ENCODE data around the gene PRSS53.
"Not testable (repeated sequence)": the region's sequence is repeated elsewhere in the genome, so short reads cannot be mapped to it uniquely, and the experiment has no call there.

PRSS53 gene

GRCh38 chr16:31117384-31118222 lies 28.9 kb upstream of the PRSS53 start, which contains the start of gene KAT8:
Gene KAT8 (plus strand): TSS chr16:31117664. CDS start chr16:31117682, 18 bp downstream.
- peak; percentile 98 for DNase-seq

DNA sequence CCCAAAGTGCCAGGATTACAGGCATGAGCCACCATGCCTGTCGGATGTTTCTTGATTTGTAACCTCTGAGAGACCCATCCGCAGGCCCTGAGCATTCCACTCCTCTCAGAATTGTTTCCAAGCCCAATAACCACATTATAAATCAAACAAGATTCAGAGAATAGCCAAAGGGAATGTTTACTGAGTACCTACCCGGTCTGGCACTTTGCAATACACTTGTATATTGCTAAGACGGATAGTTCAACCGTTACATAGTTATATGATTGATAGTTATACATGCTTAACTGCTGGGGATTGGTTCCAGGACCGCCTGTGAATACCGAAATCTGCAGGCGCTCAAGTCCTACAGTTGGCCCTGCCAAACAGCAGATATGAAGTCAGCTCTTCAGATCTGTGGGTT lies 25.7 kb upstream of the PRSS53 start:
- no peak for DNase-seq

GRCh38 chr16:31113121-31114120 lies 24.7 kb upstream of the PRSS53 start:
- no peak for DNase-seq

- DNase-seq: no peak
Observed at GRCh38 chr16:31112711-31113110, 24.0 kb upstream of the PRSS53 start.

- DNase-seq: no peak
Observed at GRCh38 chr16:31111881-31112466, 23.2 kb upstream of the PRSS53 start.

GRCh38 chr16:31110106-31111034 lies 21.6 kb upstream of the PRSS53 start:
- DNase-seq: no peak

GRCh38 chr16:31109622-31110021 lies 20.9 kb upstream of the PRSS53 start:
- DNase-seq: no peak

- no peak for DNase-seq
Observed at GRCh38 chr16:31108794-31109558, 20.2 kb upstream of the PRSS53 start.

DNA sequence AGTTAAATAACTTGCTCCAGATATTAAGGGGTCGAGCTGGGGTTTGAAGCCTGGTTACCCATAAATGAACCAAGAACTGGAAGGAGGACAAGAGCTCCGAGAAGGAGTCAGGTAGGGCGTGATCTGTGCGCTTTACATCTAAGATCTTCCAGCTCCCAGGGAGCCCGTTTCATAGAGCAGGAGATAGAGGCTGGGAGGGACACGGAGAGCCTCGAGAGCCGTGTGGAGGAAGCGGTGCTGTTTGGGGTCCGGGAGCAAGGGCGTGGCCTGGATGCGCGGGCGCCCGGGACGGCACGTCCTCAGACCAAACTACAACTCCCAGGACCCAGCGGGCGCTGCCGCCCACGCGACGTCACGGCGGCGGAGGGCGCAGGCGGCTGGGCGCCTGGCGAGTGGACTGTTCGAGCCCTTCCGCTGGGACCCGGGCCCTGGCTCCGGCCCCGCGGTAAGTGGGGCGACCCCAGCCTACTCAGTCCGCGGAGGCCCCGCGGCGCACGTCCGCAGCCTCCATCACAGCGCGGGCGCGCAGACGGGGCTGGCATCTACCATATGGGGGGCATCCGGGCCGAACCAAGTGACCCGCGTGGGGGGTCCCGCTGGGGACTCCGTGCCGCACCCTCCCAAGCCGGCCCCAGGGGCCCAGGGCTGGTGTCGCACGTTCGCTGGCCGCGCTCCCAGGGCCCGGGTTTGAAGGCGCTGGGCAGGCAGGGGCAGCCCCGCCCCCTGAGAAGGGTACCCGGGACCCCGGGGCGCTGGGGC lies 19.5 kb upstream of the PRSS53 start, which contains the start of gene BCKDK:
TSS of gene BCKDK (plus strand) at position 352 of the 759 bp plus-strand sequence. CDS start 838 bp downstream, outside the sequence.
- DNase-seq: peak; percentile 22

GRCh38 chr16:31107465-31107867 lies 18.7 kb upstream of the PRSS53 start:
- DNase-seq: no peak

DNA sequence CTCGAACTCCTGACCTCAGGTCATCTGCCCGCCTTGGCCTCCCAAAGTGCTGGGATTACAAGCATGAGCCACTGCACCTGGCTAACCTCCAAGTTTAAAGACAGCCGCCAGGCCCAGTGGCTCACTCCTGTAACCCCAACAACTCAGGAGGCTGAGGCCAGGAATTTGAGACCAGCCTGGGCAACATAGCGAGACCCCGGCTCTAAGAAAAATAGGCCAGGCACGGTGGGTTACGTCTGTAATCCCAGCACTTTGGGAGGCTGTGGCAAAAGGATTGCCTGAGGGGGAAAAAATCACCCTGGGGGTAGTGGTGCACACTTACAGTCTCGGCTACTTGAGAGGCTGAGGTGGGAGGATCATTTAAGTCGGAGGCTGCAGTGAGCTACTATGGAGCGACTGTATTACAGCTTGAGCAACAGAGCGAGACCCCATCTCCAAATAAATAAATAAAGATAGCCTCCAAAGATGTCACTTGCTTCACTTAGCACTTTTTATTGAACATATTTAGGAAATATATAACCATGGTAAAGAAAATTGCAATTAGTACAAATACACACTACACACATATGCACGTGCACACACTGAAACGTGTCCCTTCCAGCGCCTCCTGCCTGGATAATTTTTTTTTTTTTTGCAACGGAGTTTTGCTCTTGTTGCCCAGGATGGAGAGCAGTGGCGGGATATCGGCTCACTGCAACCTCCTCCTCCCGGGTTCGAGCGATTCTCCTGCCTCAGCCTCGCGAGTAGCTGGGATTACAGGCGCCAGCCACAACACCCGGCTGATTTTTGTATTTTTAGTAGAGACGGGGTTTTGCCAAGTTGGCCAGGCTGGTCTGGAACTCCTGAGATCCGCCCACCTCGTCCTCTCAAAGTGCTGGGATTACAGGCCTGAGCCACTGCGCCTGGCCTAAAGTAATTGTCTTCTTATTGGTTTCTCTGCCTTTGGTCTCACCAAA lies 18.0 kb upstream of the PRSS53 start:
- no peak for DNase-seq

- DNase-seq: peak; percentile 35
Observed at GRCh38 chr16:31105677-31106213, 17.0 kb upstream of the PRSS53 start.

DNA sequence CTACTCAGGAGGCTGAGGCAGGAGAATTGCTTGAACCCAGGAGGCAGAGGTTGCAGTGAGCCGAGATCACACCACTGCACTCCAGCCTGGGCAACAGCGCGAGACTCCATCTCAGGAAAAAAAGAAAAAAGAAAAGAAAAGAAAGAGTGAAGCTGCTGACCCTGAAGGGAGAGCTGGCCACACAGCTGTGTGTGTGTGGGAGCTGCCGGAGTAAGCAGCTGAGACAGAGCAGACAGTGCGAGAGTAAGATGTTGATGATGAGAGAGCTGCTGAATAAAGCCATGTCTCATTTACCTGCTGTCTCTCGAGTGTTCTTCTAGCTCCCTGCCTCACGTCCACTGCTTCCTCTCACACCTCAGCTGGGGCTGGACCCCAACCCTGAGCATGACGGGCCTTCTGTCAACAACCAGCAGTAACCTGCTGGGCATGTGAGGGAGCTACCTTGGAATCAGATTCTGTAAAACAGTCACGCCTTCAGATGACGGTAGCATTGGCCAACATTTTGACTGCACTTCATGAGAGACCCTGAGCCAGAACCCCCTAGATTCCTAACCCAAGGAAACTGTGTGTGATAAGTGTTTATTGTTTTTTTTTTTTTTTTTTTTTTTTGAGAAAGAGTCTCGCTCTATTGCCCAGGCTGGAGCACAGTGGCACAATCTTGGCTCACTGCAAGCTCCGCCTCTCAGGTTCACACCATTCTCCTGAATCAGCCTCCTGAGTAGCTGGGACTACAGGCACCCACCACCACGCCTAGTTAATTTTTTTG lies 12.3 kb upstream of the PRSS53 start:
- DNase-seq: not testable (repeated sequence)

DNA sequence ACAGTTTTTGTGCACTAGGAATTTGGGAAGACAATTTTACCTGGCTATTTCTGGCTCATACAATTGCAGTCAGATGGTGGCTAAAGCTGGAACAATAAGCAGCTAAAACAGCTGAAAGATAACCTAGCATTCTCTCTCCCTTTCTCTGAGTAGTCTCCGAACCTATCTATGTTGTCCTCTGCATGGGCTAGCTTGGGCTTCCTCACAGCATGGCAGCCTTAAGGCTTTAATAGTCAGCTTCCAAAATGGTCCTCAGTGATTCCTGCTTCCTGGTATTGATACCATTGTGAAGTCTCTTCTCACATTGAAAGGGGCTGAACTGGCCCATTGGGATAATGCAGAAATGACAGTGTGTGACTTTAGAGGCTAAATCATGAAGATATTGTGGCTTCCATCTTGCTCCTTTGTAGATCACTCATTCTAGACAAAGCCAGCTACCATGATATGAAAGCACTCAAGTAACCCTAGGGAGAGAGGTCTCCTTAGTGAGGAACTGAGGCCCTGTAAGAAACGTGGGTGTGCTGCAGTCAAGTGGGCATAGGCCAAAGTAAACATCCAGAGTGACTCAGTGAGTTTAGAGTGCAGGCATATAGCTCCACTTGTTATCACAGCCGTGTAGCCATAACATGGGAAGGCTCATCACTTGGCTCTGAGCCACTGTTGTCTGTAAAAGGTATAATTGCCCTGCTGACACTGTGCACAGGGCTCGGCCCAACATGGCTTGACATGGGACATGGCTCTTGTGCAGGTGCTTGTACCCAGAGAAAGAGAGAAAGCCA lies 11.3 kb upstream of the PRSS53 start:
- DNase-seq: no peak

DNA sequence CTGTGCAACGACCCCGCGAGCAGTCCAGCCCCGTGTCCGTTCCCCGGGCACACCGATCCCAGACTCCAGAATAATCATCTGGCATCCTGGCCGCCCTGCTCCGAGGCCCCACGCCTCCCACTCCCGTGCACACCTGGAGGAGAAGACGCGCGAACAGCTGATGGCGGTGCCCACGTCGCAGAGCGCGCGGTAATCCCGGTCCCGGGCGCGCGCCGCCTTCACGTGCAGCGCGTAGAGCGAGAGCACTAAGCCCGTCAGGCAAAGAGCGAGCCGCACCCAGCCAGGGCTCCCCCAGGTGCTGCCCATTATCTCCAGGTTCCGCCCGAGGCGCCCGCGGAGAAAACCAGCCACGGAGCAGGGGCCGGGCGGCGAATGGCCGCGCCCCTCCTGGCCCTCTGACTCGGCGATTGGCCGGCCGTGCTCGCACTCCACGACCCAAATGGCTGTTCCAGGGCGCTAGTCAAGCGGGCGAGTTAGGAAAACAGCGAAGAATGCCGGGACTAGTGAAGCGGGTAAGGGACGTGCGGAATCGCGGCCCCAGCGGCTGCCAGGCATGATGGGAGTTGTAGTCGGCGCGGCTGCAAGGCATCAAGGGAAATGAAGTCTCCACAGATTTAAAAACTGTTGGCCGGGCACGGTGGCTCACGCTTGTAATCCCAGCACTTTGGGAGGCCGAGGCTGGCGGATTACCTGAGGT lies 5.8 kb upstream of the PRSS53 start, which contains the start of gene VKORC1:
TSS of gene VKORC1 (minus strand) at position 374 of the 697 bp plus-strand sequence. CDS start at position 306, 68 bp downstream.
- DNase-seq: peak; percentile 98

- peak; percentile 36 for DNase-seq
Observed at GRCh38 chr16:31094088-31094423, 5.3 kb upstream of the PRSS53 start.

Measured in NCI-H510A treated with DMSO at 0.1 percent for 48 hours (cell line).